ENCODE data around the gene ADAM21. TPM values are rescaled to one million over a fixed set of nuclear protein-coding genes. Genes with fewer than 3 reads are reported as not detected.
A peak's percentile ranks its signal among the peaks of the same experiment; 100 is the strongest.

Gene ADAM21
- total and polyA plus RNA-seq, 2 of the 13 experiments (the other 11 are each of a cell fraction or from before 2014, with no cell fraction given): 0.03 to 0.07 TPM

- TF ChIP-seq ZNF629 (CRISPR knock-in tag; conservative IDR thresholded peaks at IDR 0.05) (peak; percentile 82), AHR (CRISPR knock-in tag; IDR thresholded peaks at IDR 0.05) (no peak)
- Histone ChIP-seq H4K20me1 (ENCODE audit: insufficient read depth, low read length) (no peaks in the 10 kb centered on the region), H3K4me2 (ENCODE audit: low read depth, low read length) (peak overlapping the region; percentile 81), H3K79me2 (ENCODE audit: insufficient read depth, low read length) (peaks cover 21% of the 10 kb centered on the region), H3K27ac (ENCODE audit: extremely low read length, insufficient read depth, low read length) (no peak overlapping the region), H3K4me3 (replicated peaks in 1 of 3; ENCODE audit: insufficient read depth in 1 of 3, low read depth in 2 of 3, low read length in 3 of 3) (peak overlapping the region; percentile 79 to 83 (median 81); a peak in 5 of 6 replicates), H3K27me3 (ENCODE audit: control insufficient read depth in 1 of 2, insufficient read depth in 2 of 2, low read length in 2 of 2) (no peaks in the 10 kb centered on the region; a peak in 2 of 5 replicates), H3K36me3 (replicated peaks in 1 of 2; ENCODE audit: control insufficient read depth in 1 of 2, insufficient read depth in 2 of 2, low read length in 2 of 2) (0 out of 5 replicates have a peak, but pooled peaks cover 1 to 8% of the 10 kb centered on the region in 2 experiments), H3K9ac (ENCODE audit: insufficient read depth, low read depth, low read length) (peak overlapping the region; percentile 78; the same call in 1 of the 2 replicates), H3K9me3 (ENCODE audit: low read length) (no peaks in the 10 kb centered on the region), H2AFZ (ENCODE audit: low read length) (no peak overlapping the region), H3K4me1 (ENCODE audit: insufficient read depth, low read length) (peaks cover 37% of the 10 kb centered on the region)
- in situ Hi-C loops (cut with HindIII; ENCODE audit: extremely low pct_ligation_motif_present, low pct_unique_long_range_greater_than_20kb): no loop called here
- intact Hi-C loops (cut with micrococcal nuclease; ENCODE audit: unreplicated experiment): no loop called here
- no TSS peak for BruUV-seq (replicated peaks)
- ATAC-seq: no peak
- ChIA-PET CTCF (ENCODE audit: low intra/inter-chr PET ratio, low total read pairs) (no interaction called here), POLR2A (no interaction called here)
- WGBS (ENCODE audit: low lambda C conversion rate): 5% methylated on average over 2 of the region's 2 CpGs
- no peak for FAIRE-seq
- no peak for DNase-seq (ENCODE audit: low spot score)
These were observed 36.2 kb upstream of the ADAM21 start for GRCh38 chr14:70415788-70416187.

GRCh38 chr14:70416338-70416724 is 35.6 kb upstream of the ADAM21 start:
- peak overlapping the region; percentile 79 to 83 (median 81) for H3K4me3 ChIP-seq (replicated peaks in 1 of 3; ENCODE audit: insufficient read depth in 1 of 3, low read depth in 2 of 3, low read length in 3 of 3)
- 0 out of 2 replicates have a peak, but pooled peaks have one; percentile 17 for TF ChIP-seq IRX3 (CRISPR knock-in tag; IDR thresholded peaks at IDR 0.05; ENCODE audit: borderline replicate concordance, low read depth)
- TF ChIP-seq ONECUT2 (CRISPR knock-in tag; IDR thresholded peaks at IDR 0.05): 0 out of 2 replicates have a peak, but pooled peaks have one; percentile 10
- no peak for TF ChIP-seq ADNP (CRISPR knock-in tag; IDR thresholded peaks at IDR 0.05)
- TF ChIP-seq ZNF547 (CRISPR knock-in tag; IDR thresholded peaks at IDR 0.05): no peak
- TF ChIP-seq ZNF562 (CRISPR knock-in tag; IDR thresholded peaks at IDR 0.05; ENCODE audit: borderline replicate concordance): no peak
- no peak for TF ChIP-seq ETV6 (CRISPR knock-in tag; conservative IDR thresholded peaks at IDR 0.05)
- TF ChIP-seq SNAPC2 (CRISPR knock-in tag; IDR thresholded peaks at IDR 0.05): 0 out of 2 replicates have a peak, but pooled peaks have one; percentile 3
- TF ChIP-seq ZNF350 (CRISPR knock-in tag; IDR thresholded peaks at IDR 0.05; ENCODE audit: borderline replicate concordance, low read depth): no peak
- no peak for TF ChIP-seq PREB (CRISPR knock-in tag; IDR thresholded peaks at IDR 0.05)
- TF ChIP-seq ZNF329 (CRISPR knock-in tag; IDR thresholded peaks at IDR 0.05; ENCODE audit: low read depth): no peak
- no peak for TF ChIP-seq ZNF775 (CRISPR knock-in tag; IDR thresholded peaks at IDR 0.05; ENCODE audit: borderline replicate concordance)
- H3K79me2 ChIP-seq (ENCODE audit: insufficient read depth, low read length): peaks cover 21% of the 10 kb centered on the region
- intact Hi-C loops (cut with micrococcal nuclease; ENCODE audit: unreplicated experiment): no loop called here
- no peaks in the 10 kb centered on the region; a peak in 1 of 5 replicates for H3K27me3 ChIP-seq (ENCODE audit: control insufficient read depth in 1 of 2, insufficient read depth in 2 of 2, low read length in 2 of 2)
- H2AFZ ChIP-seq (ENCODE audit: low read length): peak overlapping the region; percentile 92
- peak overlapping the region; percentile 71 for H3K27ac ChIP-seq (ENCODE audit: extremely low read length, insufficient read depth, low read length)
- POLR2A ChIA-PET: no interaction called here
- FAIRE-seq (no peak), DNase-seq (ENCODE audit: low spot score) (no peak), ATAC-seq (peak; percentile 71)
- CTCF ChIA-PET (ENCODE audit: low intra/inter-chr PET ratio, low total read pairs): no interaction called here
- TSS peak; percentile 65 for BruUV-seq (replicated peaks)
- 0 out of 5 replicates have a peak, but pooled peaks cover 1 to 8% of the 10 kb centered on the region in 2 experiments for H3K36me3 ChIP-seq (replicated peaks in 1 of 2; ENCODE audit: control insufficient read depth in 1 of 2, insufficient read depth in 2 of 2, low read length in 2 of 2)
- WGBS (ENCODE audit: low lambda C conversion rate): 4% methylated on average over 9 of the region's 9 CpGs
- in situ Hi-C loops (cut with HindIII; ENCODE audit: extremely low pct_ligation_motif_present, low pct_unique_long_range_greater_than_20kb): no loop called here
- peak overlapping the region; percentile 81 for H3K4me2 ChIP-seq (ENCODE audit: low read depth, low read length)
- H3K9me3 ChIP-seq (ENCODE audit: low read length): no peaks in the 10 kb centered on the region
- peaks cover 37% of the 10 kb centered on the region for H3K4me1 ChIP-seq (ENCODE audit: insufficient read depth, low read length)
- peak overlapping the region; percentile 78 for H3K9ac ChIP-seq (ENCODE audit: insufficient read depth, low read depth, low read length)
- H4K20me1 ChIP-seq (ENCODE audit: insufficient read depth, low read length): no peaks in the 10 kb centered on the region

Data from HepG2 (cell line).